ENCODE data around the gene SPTBN1. TPM values are rescaled to one million over a fixed set of nuclear protein-coding genes. Genes with fewer than 3 reads are reported as not detected.
"Not testable (repeated sequence)": the region's sequence is repeated elsewhere in the genome, so short reads cannot be mapped to it uniquely, and the experiment has no call there.

Gene SPTBN1
- total RNA-seq, 3 donors from 2014 or later (not counting 1 experiment from before 2014, with no cell fraction given), result 65.7 to 142 (median 68.3) TPM

GRCh38 chr2:54528311-54528955, 72.3 kb downstream of the SPTBN1 start:
- H3K27me3 Mint-ChIP-seq (ENCODE audit: low read depth in 2 of 2), result no peaks in the 10 kb centered on the region
- H3K4me3 Mint-ChIP-seq, result no peak overlapping the region
- no peak for TF ChIP-seq CTCF (IDR thresholded peaks at IDR 0.05)
- H3K4me3 ChIP-seq (ENCODE audit: low read length), result no peak overlapping the region
- H3K9me3 Mint-ChIP-seq, result no peaks in the 10 kb centered on the region
- no CpG with 5 or more reads among the region's 1 CpG for WGBS (ENCODE audit: insufficient coverage)
- DNase-seq (no peak), ATAC-seq (no peak)
- no peaks in the 10 kb centered on the region for H3K36me3 Mint-ChIP-seq
- no peak overlapping the region for H3K27ac ChIP-seq (ENCODE audit: low read length)
- no peaks in the 10 kb centered on the region for H3K4me1 Mint-ChIP-seq
- H3K4me1 ChIP-seq (ENCODE audit: control insufficient read depth, insufficient read depth, low read length), result no peaks in the 10 kb centered on the region
- H3K27me3 ChIP-seq (ENCODE audit: control insufficient read depth, insufficient read depth, low read length), result no peaks in the 10 kb centered on the region
- no peaks in the 10 kb centered on the region for H3K36me3 ChIP-seq (ENCODE audit: control insufficient read depth, insufficient read depth, low read length)
- no peaks in the 10 kb centered on the region for H3K9me3 ChIP-seq (ENCODE audit: control insufficient read depth, insufficient read depth, low read length)
- H3K27ac Mint-ChIP-seq, result no peak overlapping the region
- intact Hi-C loops (cut with micrococcal nuclease), result no loop called here

- H3K27ac ChIP-seq (ENCODE audit: low read length); H3K27me3 ChIP-seq (ENCODE audit: control insufficient read depth, insufficient read depth, low read length); H3K4me1 Mint-ChIP-seq; ATAC-seq; H3K27me3 Mint-ChIP-seq (ENCODE audit: low read depth in 2 of 2); H3K4me3 ChIP-seq (ENCODE audit: low read length); DNase-seq; H3K27ac Mint-ChIP-seq; H3K4me3 Mint-ChIP-seq; H3K4me1 ChIP-seq (ENCODE audit: control insufficient read depth, insufficient read depth, low read length); intact Hi-C loops (cut with micrococcal nuclease); H3K36me3 ChIP-seq (ENCODE audit: control insufficient read depth, insufficient read depth, low read length); H3K36me3 Mint-ChIP-seq; H3K9me3 ChIP-seq (ENCODE audit: control insufficient read depth, insufficient read depth, low read length); H3K9me3 Mint-ChIP-seq: not testable (repeated sequence)
- 90% methylated on average over 1 of the region's 1 CpG for WGBS (ENCODE audit: insufficient coverage)
These were observed 73.4 kb downstream of the SPTBN1 start for GRCh38 chr2:54529518-54529917.

GRCh38 chr2:54529935-54530334, 73.8 kb downstream of the SPTBN1 start:
- Mint-ChIP-seq H3K27ac (no peak overlapping the region), H3K4me1 (no peaks in the 10 kb centered on the region), H3K4me3 (no peak overlapping the region), H3K9me3 (no peaks in the 10 kb centered on the region), H3K27me3 (ENCODE audit: low read depth in 2 of 2) (peaks cover 0 to 2% of the 10 kb centered on the region in 2 donors), H3K36me3 (no peaks in the 10 kb centered on the region)
- no peak overlapping the region for H3K4me3 ChIP-seq (ENCODE audit: low read length)
- DNase-seq (no peak), ATAC-seq (no peak)
- no peaks in the 10 kb centered on the region for H3K4me1 ChIP-seq (ENCODE audit: control insufficient read depth, insufficient read depth, low read length)
- no peaks in the 10 kb centered on the region for H3K27me3 ChIP-seq (ENCODE audit: control insufficient read depth, insufficient read depth, low read length)
- H3K36me3 ChIP-seq (ENCODE audit: control insufficient read depth, insufficient read depth, low read length), result no peaks in the 10 kb centered on the region
- H3K9me3 ChIP-seq (ENCODE audit: control insufficient read depth, insufficient read depth, low read length), result no peaks in the 10 kb centered on the region
- H3K27ac ChIP-seq (ENCODE audit: low read length), result no peak overlapping the region
- no peak for TF ChIP-seq CTCF (IDR thresholded peaks at IDR 0.05)
- intact Hi-C loops (cut with micrococcal nuclease), result no loop called here
- 71% methylated on average over 1 of the region's 2 CpGs for WGBS (ENCODE audit: insufficient coverage)

GRCh38 chr2:54531558-54531957, 75.4 kb downstream of the SPTBN1 start:
- Histone ChIP-seq H3K36me3 (ENCODE audit: control insufficient read depth, insufficient read depth, low read length) (no peaks in the 10 kb centered on the region), H3K27ac (ENCODE audit: low read length) (no peak overlapping the region), H3K27me3 (ENCODE audit: control insufficient read depth, insufficient read depth, low read length) (no peaks in the 10 kb centered on the region), H3K4me3 (ENCODE audit: low read length) (no peak overlapping the region), H3K9me3 (ENCODE audit: control insufficient read depth, insufficient read depth, low read length) (no peaks in the 10 kb centered on the region), H3K4me1 (ENCODE audit: control insufficient read depth, insufficient read depth, low read length) (no peaks in the 10 kb centered on the region)
- intact Hi-C loops (cut with micrococcal nuclease), result no loop called here
- Mint-ChIP-seq H3K27ac (no peak overlapping the region), H3K4me3 (no peak overlapping the region), H3K4me1 (no peaks in the 10 kb centered on the region), H3K27me3 (ENCODE audit: low read depth in 2 of 2) (peaks cover 0 to 2% of the 10 kb centered on the region in 2 donors), H3K36me3 (no peaks in the 10 kb centered on the region), H3K9me3 (no peaks in the 10 kb centered on the region)
- no peak for TF ChIP-seq CTCF (IDR thresholded peaks at IDR 0.05)
- DNase-seq (no peak), ATAC-seq (no peak)
- 92% methylated on average over 5 of the region's 5 CpGs for WGBS (ENCODE audit: insufficient coverage)

Data from natural killer cell (primary cell).